ENCODE data around the gene SEMA5A. TPM values are rescaled to one million over a fixed set of nuclear protein-coding genes. Genes with fewer than 3 reads are reported as not detected.

SEMA5A gene
- total and polyA plus RNA-seq, 2 of the 13 experiments (the other 11 are each of a cell fraction or from before 2014, with no cell fraction given) = 0.01 TPM; not detected in 1

- TF ChIP-seq RERE (CRISPR knock-in tag; IDR thresholded peaks at IDR 0.05; ENCODE audit: low read depth) (no peak), MLX (CRISPR knock-in tag; IDR thresholded peaks at IDR 0.05) (no peak), MIER2 (CRISPR knock-in tag; IDR thresholded peaks at IDR 0.05) (no peak)
These were observed 446.2 kb downstream of the SEMA5A start (continued) for GRCh38 chr5:9099689-9100088.

- Histone ChIP-seq H3K36me3 (replicated peaks in 1 of 2; ENCODE audit: control insufficient read depth in 1 of 2, insufficient read depth in 2 of 2, low read length in 2 of 2) (no peaks in the 10 kb centered on the region), H2AFZ (ENCODE audit: low read length) (no peak overlapping the region), H3K9me3 (ENCODE audit: low read length) (peaks cover 63% of the 10 kb centered on the region), H3K4me3 (replicated peaks in 1 of 3; ENCODE audit: insufficient read depth in 1 of 3, low read depth in 2 of 3, low read length in 3 of 3) (no peak overlapping the region), H4K20me1 (ENCODE audit: insufficient read depth, low read length) (no peaks in the 10 kb centered on the region), H3K4me2 (ENCODE audit: low read depth, low read length) (no peak overlapping the region), H3K4me1 (ENCODE audit: insufficient read depth, low read length) (no peaks in the 10 kb centered on the region), H3K79me2 (ENCODE audit: insufficient read depth, low read length) (no peaks in the 10 kb centered on the region), H3K27ac (ENCODE audit: extremely low read length, insufficient read depth, low read length) (no peak overlapping the region), H3K27me3 (ENCODE audit: control insufficient read depth in 1 of 2, insufficient read depth in 2 of 2, low read length in 2 of 2) (no peaks in the 10 kb centered on the region), H3K9ac (ENCODE audit: insufficient read depth, low read depth, low read length) (no peak overlapping the region)
- 0% methylated on average over 1 of the region's 1 CpG for WGBS (ENCODE audit: low lambda C conversion rate)
- in situ Hi-C loops (cut with HindIII; ENCODE audit: extremely low pct_ligation_motif_present, low pct_unique_long_range_greater_than_20kb) = no loop called here
- BruUV-seq (replicated peaks) = no TSS peak
- intact Hi-C loops (cut with micrococcal nuclease; ENCODE audit: unreplicated experiment) = no loop called here
- no peak for TF ChIP-seq TBX2 (CRISPR knock-in tag; IDR thresholded peaks at IDR 0.05; ENCODE audit: borderline replicate concordance)
- no peak for TF ChIP-seq ZNF850 (CRISPR knock-in tag; conservative IDR thresholded peaks at IDR 0.05)
- TF ChIP-seq AFF4 (CRISPR knock-in tag; IDR thresholded peaks at IDR 0.05) = no peak
- no peak for TF ChIP-seq ZBTB14 (CRISPR knock-in tag; IDR thresholded peaks at IDR 0.05)
- no peak for TF ChIP-seq HNRNPLL (IDR thresholded peaks at IDR 0.05; ENCODE audit: low read depth, low read length, poor library complexity, severe bottlenecking)
- no peak for TF ChIP-seq ZNF616 (CRISPR knock-in tag; IDR thresholded peaks at IDR 0.05; ENCODE audit: low read depth)
- DNase-seq (ENCODE audit: low spot score) = no peak
- ATAC-seq = no peak
- no peak for FAIRE-seq
- POLR2A ChIA-PET = no interaction called here
- CTCF ChIA-PET (ENCODE audit: low intra/inter-chr PET ratio, low total read pairs) = no interaction called here
These were observed 446.9 kb downstream of the SEMA5A start for GRCh38 chr5:9098990-9099389.
